ENCODE measurements around the gene TBC1D30. TPM values are rescaled to one million over a fixed set of nuclear protein-coding genes. Genes with fewer than 3 reads are reported as not detected.

TBC1D30 gene
- total RNA-seq, 2 donors from 2014 or later, result 6.9 to 17.0 TPM

DNA sequence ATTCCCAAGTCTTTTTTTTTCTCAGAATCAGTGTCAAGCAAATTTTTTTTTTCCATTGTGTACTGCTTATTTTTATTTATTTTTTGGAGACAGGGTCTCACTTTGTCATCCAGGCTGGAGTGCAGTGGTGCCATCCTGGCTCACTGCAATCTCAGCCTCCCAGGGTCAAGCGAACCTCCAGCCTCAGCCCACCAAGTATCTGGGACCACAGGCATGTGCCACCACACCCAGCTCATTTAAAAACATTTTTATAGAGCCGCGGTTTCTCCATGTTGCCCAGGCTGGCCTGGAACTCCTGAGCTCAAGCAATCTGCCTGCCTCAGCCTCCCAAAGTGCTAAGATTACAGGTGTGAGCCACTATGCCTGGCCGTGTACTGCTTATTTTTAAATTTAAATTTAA, 68.1 kb downstream of the TBC1D30 start:
- Histone ChIP-seq H3K9ac (ENCODE audit: low read depth in 2 of 2, low read length in 2 of 2) (no peak overlapping the region), H3K27me3 (no peaks in the 10 kb centered on the region), H3K9me3 (no peaks in the 10 kb centered on the region), H3K4me3 (no peak overlapping the region), H3K4me1 (no peaks in the 10 kb centered on the region), H3K36me3 (no peaks in the 10 kb centered on the region), H3K27ac (no peak overlapping the region)
- DNase-seq, result no peak
- TF ChIP-seq CTCF (IDR thresholded peaks at IDR 0.05), result no peak
- intact Hi-C loops (cut with DNase I), result loop anchor here (5.0 kb wide), 2 partner anchors 215 to 230 kb away; partner anchors contain the start of gene WIF1

DNA sequence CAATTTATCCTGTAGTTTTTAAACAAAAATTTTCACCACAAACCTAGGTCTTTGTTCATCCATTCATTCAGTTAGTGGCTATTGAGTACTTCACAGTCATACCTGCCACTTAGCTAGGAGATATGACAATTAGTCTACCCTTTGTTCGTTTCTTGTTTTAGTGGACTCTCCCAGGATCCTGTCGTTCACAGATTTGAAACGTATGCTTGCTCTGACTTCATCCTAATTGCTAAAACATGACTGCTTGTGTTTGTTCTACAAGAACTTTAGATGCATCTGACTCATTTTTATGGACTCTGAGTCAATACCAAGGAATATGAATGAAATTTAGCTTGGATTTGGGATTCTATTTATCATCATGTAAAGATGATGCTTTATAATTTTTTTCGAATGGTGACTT, 69.5 kb downstream of the TBC1D30 start:
- DNase-seq, result no peak
- no peaks in the 10 kb centered on the region for H3K9me3 ChIP-seq
- no peaks in the 10 kb centered on the region for H3K36me3 ChIP-seq
- H3K27me3 ChIP-seq, result no peaks in the 10 kb centered on the region
- intact Hi-C loops (cut with DNase I), result loop anchor here (5.0 kb wide), 2 partner anchors 213 to 228 kb away; partner anchors contain the start of gene WIF1
- no peaks in the 10 kb centered on the region for H3K4me1 ChIP-seq
- H3K4me3 ChIP-seq, result no peak overlapping the region
- no peak overlapping the region for H3K9ac ChIP-seq (ENCODE audit: low read depth in 2 of 2, low read length in 2 of 2)
- no peak overlapping the region for H3K27ac ChIP-seq
- TF ChIP-seq CTCF (IDR thresholded peaks at IDR 0.05), result no peak

- H3K9ac ChIP-seq (ENCODE audit: low read depth in 2 of 2, low read length in 2 of 2), result no peak overlapping the region
- no peak overlapping the region for H3K27ac ChIP-seq
- no peak for TF ChIP-seq CTCF (IDR thresholded peaks at IDR 0.05)
- no peaks in the 10 kb centered on the region for H3K36me3 ChIP-seq
- H3K27me3 ChIP-seq, result no peaks in the 10 kb centered on the region
- intact Hi-C loops (cut with DNase I), result loop anchor here (5.0 kb wide), 2 partner anchors 212 to 227 kb away; partner anchors contain the start of gene WIF1
- H3K4me3 ChIP-seq, result no peak overlapping the region
- no peak for DNase-seq
- no peaks in the 10 kb centered on the region for H3K9me3 ChIP-seq
- no peaks in the 10 kb centered on the region for H3K4me1 ChIP-seq
Measured at GRCh38 chr12:64894827-64895475, 70.5 kb downstream of the TBC1D30 start.

DNA sequence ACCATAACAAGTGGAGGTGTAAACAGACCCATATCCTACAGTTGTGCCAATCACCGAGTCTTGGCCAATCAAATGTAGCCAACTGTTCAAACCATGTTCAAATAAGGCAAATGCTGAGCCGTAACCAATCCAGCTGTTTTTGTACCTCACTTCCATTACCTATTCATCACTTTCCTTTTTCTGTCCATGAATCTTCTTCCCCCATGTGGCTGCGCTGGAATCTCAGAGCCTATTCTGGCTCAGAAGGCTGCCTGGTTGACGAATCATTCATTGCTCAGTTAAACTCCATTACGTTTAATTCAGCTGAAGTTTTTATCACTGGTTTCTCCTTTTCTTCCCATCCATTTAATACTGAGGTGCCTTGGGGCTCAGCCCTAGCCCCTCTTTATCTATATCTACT, 71.1 kb downstream of the TBC1D30 start:
- Histone ChIP-seq H3K4me1 (no peaks in the 10 kb centered on the region), H3K36me3 (no peaks in the 10 kb centered on the region)
- intact Hi-C loops (cut with DNase I), result no loop called here

GRCh38 chr12:64900540-64900939, 76.1 kb downstream of the TBC1D30 start:
- no peak for TF ChIP-seq CTCF (IDR thresholded peaks at IDR 0.05)
- no peaks in the 10 kb centered on the region for H3K27me3 ChIP-seq
- no peak overlapping the region for H3K27ac ChIP-seq
- no peak overlapping the region for H3K4me3 ChIP-seq
- H3K4me1 ChIP-seq, result no peaks in the 10 kb centered on the region
- no peak overlapping the region for H3K9ac ChIP-seq (ENCODE audit: low read depth in 2 of 2, low read length in 2 of 2)
- H3K9me3 ChIP-seq, result no peaks in the 10 kb centered on the region
- DNase-seq, result no peak
- intact Hi-C loops (cut with DNase I), result no loop called here
- H3K36me3 ChIP-seq, result no peaks in the 10 kb centered on the region

More for the DNA sequence above, 71.1 kb downstream of the TBC1D30 start:
- no peak for TF ChIP-seq CTCF (IDR thresholded peaks at IDR 0.05)
- Histone ChIP-seq H3K9ac (ENCODE audit: low read depth in 2 of 2, low read length in 2 of 2) (no peak overlapping the region), H3K27ac (no peak overlapping the region), H3K27me3 (no peaks in the 10 kb centered on the region), H3K4me3 (no peak overlapping the region), H3K9me3 (no peaks in the 10 kb centered on the region)
- no peak for DNase-seq
